Measurements from ENCODE around the gene YPEL2. TPM values are rescaled to one million over a fixed set of nuclear protein-coding genes. Genes with fewer than 3 reads are reported as not detected.

Gene YPEL2
- total RNA-seq, 5 donors from 2014 or later (not counting 1 experiment from before 2014, with no cell fraction given), result 29.7 to 58.5 (median 52.0) TPM

- POLR2A ChIA-PET, result interaction anchor here in 1 of 2 donors (0.6 kb wide), 1 partner anchor 101 kb away, joined by 4 read pairs; no protein-coding TSS in a partner anchor
- peak overlapping the region in 1 of 2 donors; percentile 31 for H3K27ac Mint-ChIP-seq
Measured at GRCh38 chr17:59439741-59440211, 108.3 kb downstream of the YPEL2 start.

GRCh38 chr17:59440757-59441463 lies 109.5 kb downstream of the YPEL2 start:
- Histone ChIP-seq H3K27ac (ENCODE audit: low read length) (no peak overlapping the region), H3K27me3 (replicated peaks in 1 of 2; ENCODE audit: control insufficient read depth in 2 of 2, extremely low read depth in 1 of 2, insufficient read depth in 2 of 2, low read length in 1 of 2) (peaks cover 0 to 7% of the 10 kb centered on the region in 2 experiments), H3K4me3 (ENCODE audit: control insufficient read depth in 1 of 2, extremely low read depth in 1 of 2, low read length in 1 of 2) (no peak overlapping the region), H3K4me1 (ENCODE audit: control insufficient read depth in 1 of 2, extremely low read depth in 1 of 2, insufficient read depth in 2 of 2, low read length in 2 of 2) (peaks cover 16 to 19% of the 10 kb centered on the region in 2 experiments), H3K36me3 (ENCODE audit: control insufficient read depth in 2 of 2, extremely low read depth in 1 of 2, insufficient read depth in 1 of 2, low read length in 1 of 2) (no peaks in the 10 kb centered on the region), H3K9me3 (no peaks in the 10 kb centered on the region)
- H3K27ac Mint-ChIP-seq, result peak overlapping the region; percentile 79 to 83
- peak overlapping the region in 2 of 3 donors; percentile 29 to 55 for H3K4me3 Mint-ChIP-seq
- no peaks in the 10 kb centered on the region for H3K9me3 Mint-ChIP-seq
- ChIA-PET CTCF (interaction anchor here (0.6 to 6.8 kb wide), 10 partner anchors 9 to 130 kb away, joined by 4 to 79 read pairs (median 10); no protein-coding TSS in a partner anchor), POLR2A (no interaction called here)
- 2% methylated on average over 7 of the region's 10 CpGs for WGBS (ENCODE audit: insufficient coverage)
- peaks cover 0 to 3% of the 10 kb centered on the region in 2 donors for H3K27me3 Mint-ChIP-seq
- peaks cover 21 to 31% (median 30%) of the 10 kb centered on the region in 3 donors for H3K4me1 Mint-ChIP-seq
- ATAC-seq (replicated peaks in 1 of 4) (peak; percentile 96 to 100 (median 98)), DNase-seq (peak; percentile 61 to 94 (median 80))
- no peaks in the 10 kb centered on the region for H3K36me3 Mint-ChIP-seq

More at GRCh38 chr17:59439741-59440211, 108.3 kb downstream of the YPEL2 start:
- no peaks in the 10 kb centered on the region for H3K9me3 ChIP-seq
- CTCF ChIA-PET, result interaction anchor here (0.5 to 6.8 kb wide), 13 partner anchors 12 to 1447 kb away, joined by 3 to 79 read pairs (median 5); no protein-coding TSS in a partner anchor
- H3K4me3 ChIP-seq (ENCODE audit: control insufficient read depth in 1 of 2, extremely low read depth in 1 of 2, low read length in 1 of 2), result no peak overlapping the region
- 100% methylated on average over 1 of the region's 6 CpGs for WGBS (ENCODE audit: insufficient coverage)
- H3K4me3 Mint-ChIP-seq, result no peak overlapping the region
- peaks cover 0 to 3% of the 10 kb centered on the region in 2 donors for H3K27me3 Mint-ChIP-seq
- no peaks in the 10 kb centered on the region for H3K9me3 Mint-ChIP-seq
- peaks cover 16 to 19% of the 10 kb centered on the region in 2 experiments for H3K4me1 ChIP-seq (ENCODE audit: control insufficient read depth in 1 of 2, extremely low read depth in 1 of 2, insufficient read depth in 2 of 2, low read length in 2 of 2)
- ATAC-seq (replicated peaks in 1 of 4) (peak in 1 of 4 experiments; percentile 34), DNase-seq (peak in 1 of 35 experiments; percentile 23)
- H3K27ac ChIP-seq (ENCODE audit: low read length), result no peak overlapping the region
- no peaks in the 10 kb centered on the region for H3K36me3 Mint-ChIP-seq
- peaks cover 25 to 38% (median 30%) of the 10 kb centered on the region in 3 donors for H3K4me1 Mint-ChIP-seq
- H3K36me3 ChIP-seq (ENCODE audit: control insufficient read depth in 2 of 2, extremely low read depth in 1 of 2, insufficient read depth in 1 of 2, low read length in 1 of 2), result no peaks in the 10 kb centered on the region
- peaks cover 0 to 7% of the 10 kb centered on the region in 2 experiments for H3K27me3 ChIP-seq (replicated peaks in 1 of 2; ENCODE audit: control insufficient read depth in 2 of 2, extremely low read depth in 1 of 2, insufficient read depth in 2 of 2, low read length in 1 of 2)

- peaks cover 0 to 3% of the 10 kb centered on the region in 2 donors for H3K27me3 Mint-ChIP-seq
- no peaks in the 10 kb centered on the region for H3K36me3 Mint-ChIP-seq
- H3K27ac ChIP-seq (ENCODE audit: low read length), result no peak overlapping the region
- POLR2A ChIA-PET, result interaction anchor here in 1 of 2 donors (0.6 kb wide), 1 partner anchor 125 kb away, joined by 6 read pairs; no protein-coding TSS in a partner anchor
- peak overlapping the region in 1 of 2 donors; percentile 79 for H3K27ac Mint-ChIP-seq
- H3K9me3 Mint-ChIP-seq, result no peaks in the 10 kb centered on the region
- H3K4me3 Mint-ChIP-seq, result no peak overlapping the region
- no peaks in the 10 kb centered on the region for H3K9me3 ChIP-seq
- peaks cover 0 to 7% of the 10 kb centered on the region in 2 experiments for H3K27me3 ChIP-seq (replicated peaks in 1 of 2; ENCODE audit: control insufficient read depth in 2 of 2, extremely low read depth in 1 of 2, insufficient read depth in 2 of 2, low read length in 1 of 2)
- peaks cover 16 to 19% of the 10 kb centered on the region in 2 experiments for H3K4me1 ChIP-seq (ENCODE audit: control insufficient read depth in 1 of 2, extremely low read depth in 1 of 2, insufficient read depth in 2 of 2, low read length in 2 of 2)
- CTCF ChIA-PET, result interaction anchor here (0.6 to 6.8 kb wide), 17 partner anchors 8 to 1160 kb away, joined by 3 to 79 read pairs (median 5); no protein-coding TSS in a partner anchor
- ATAC-seq (replicated peaks in 1 of 4) (no peak), DNase-seq (no peak)
- H3K36me3 ChIP-seq (ENCODE audit: control insufficient read depth in 2 of 2, extremely low read depth in 1 of 2, insufficient read depth in 1 of 2, low read length in 1 of 2), result no peaks in the 10 kb centered on the region
- 67% methylated on average over 1 of the region's 7 CpGs for WGBS (ENCODE audit: insufficient coverage)
- H3K4me3 ChIP-seq (ENCODE audit: control insufficient read depth in 1 of 2, extremely low read depth in 1 of 2, low read length in 1 of 2), result no peak overlapping the region
- H3K4me1 Mint-ChIP-seq, result peaks cover 21 to 30% (median 29%) of the 10 kb centered on the region in 3 donors
Measured at GRCh38 chr17:59441464-59442096, 110.1 kb downstream of the YPEL2 start.

GRCh38 chr17:59443106-59443505 lies 111.7 kb downstream of the YPEL2 start:
- peaks cover 21 to 24% (median 23%) of the 10 kb centered on the region in 3 donors for H3K4me1 Mint-ChIP-seq
- no peaks in the 10 kb centered on the region for H3K9me3 Mint-ChIP-seq
- H3K27ac Mint-ChIP-seq, result no peak overlapping the region
- H3K27me3 Mint-ChIP-seq, result peaks cover 0 to 3% of the 10 kb centered on the region in 2 donors
- DNase-seq (no peak), ATAC-seq (replicated peaks in 1 of 4) (no peak)
- no peaks in the 10 kb centered on the region for H3K36me3 ChIP-seq (ENCODE audit: control insufficient read depth in 2 of 2, extremely low read depth in 1 of 2, insufficient read depth in 1 of 2, low read length in 1 of 2)
- CTCF ChIA-PET, result interaction anchor here (0.6 to 6.8 kb wide), 11 partner anchors 8 to 1428 kb away, joined by 3 to 79 read pairs (median 5); no protein-coding TSS in a partner anchor
- H3K4me1 ChIP-seq (ENCODE audit: control insufficient read depth in 1 of 2, extremely low read depth in 1 of 2, insufficient read depth in 2 of 2, low read length in 2 of 2), result peaks cover 16 to 18% of the 10 kb centered on the region in 2 experiments
- no peaks in the 10 kb centered on the region for H3K9me3 ChIP-seq
- POLR2A ChIA-PET, result no interaction called here
- no CpG with 5 or more reads among the region's 4 CpGs for WGBS (ENCODE audit: insufficient coverage)
- no peak overlapping the region for H3K4me3 ChIP-seq (ENCODE audit: control insufficient read depth in 1 of 2, extremely low read depth in 1 of 2, low read length in 1 of 2)
- no peak overlapping the region for H3K27ac ChIP-seq (ENCODE audit: low read length)
- H3K36me3 Mint-ChIP-seq, result no peaks in the 10 kb centered on the region
- no peak overlapping the region for H3K4me3 Mint-ChIP-seq
- no peaks in the 10 kb centered on the region for H3K27me3 ChIP-seq (replicated peaks in 1 of 2; ENCODE audit: control insufficient read depth in 2 of 2, extremely low read depth in 1 of 2, insufficient read depth in 2 of 2, low read length in 1 of 2)

Other genes with a start within 250 kb of the YPEL2 start
- 10 to 100 TPM; 17.9 to 26.4 (median 24.1) TPM for gene TRIM37, start 224.8 kb upstream of the YPEL2 start, total RNA-seq
- 10 to 100 TPM; 12.4 to 15.6 (median 15.2) TPM for gene SKA2, start 176.5 kb upstream of the YPEL2 start, total RNA-seq
- 1 to 10 TPM; 1.1 to 3.3 (median 1.8) TPM for gene PRR11, start 175.9 kb upstream of the YPEL2 start, total RNA-seq
- 10 to 100 TPM in 4 of 5 donors, 1 to 10 TPM in 1; 8.5 to 17.4 (median 16.5) TPM for gene SMG8, start 121.6 kb upstream of the YPEL2 start, total RNA-seq
- 1 to 10 TPM; 2.4 to 4.9 (median 3.1) TPM for gene GDPD1, start 111.1 kb upstream of the YPEL2 start, total RNA-seq
- gene DHX40, start 234.0 kb downstream of the YPEL2 start, total RNA-seq, result 10 to 100 TPM; 21.3 to 50.8 (median 24.9) TPM